GM19467 (cell line): Measurements from ENCODE around the gene CAPN15.

Experiments used
- ATAC-seq: cut with Tn5 transposase; IDR thresholded peaks from one replicate; pipeline ENCODE4 v1.9.1; 2021; ENCODE audit warnings: mild to moderate bottlenecking, moderate library complexity; ENCODE audit not compliant: unreplicated experiment

The CAPN15 gene

GRCh38 chr16:574021-574760 is 46.7 kb downstream of the CAPN15 start:
- ATAC-seq = no peak

GRCh38 chr16:575354-576196 is 48.1 kb downstream of the CAPN15 start:
- no peak for ATAC-seq

- no peak for ATAC-seq
Measured at GRCh38 chr16:576197-576822, 48.8 kb downstream of the CAPN15 start.

- no peak for ATAC-seq
Measured at GRCh38 chr16:576823-577201, 49.3 kb downstream of the CAPN15 start.

- ATAC-seq = no peak
Measured at GRCh38 chr16:577796-578195, 50.3 kb downstream of the CAPN15 start.

GRCh38 chr16:578232-578869 is 50.8 kb downstream of the CAPN15 start:
- ATAC-seq = no peak

GRCh38 chr16:578870-579405 is 51.4 kb downstream of the CAPN15 start:
- ATAC-seq = no peak

GRCh38 chr16:580141-580945 is 52.8 kb downstream of the CAPN15 start:
- ATAC-seq = no peak

GRCh38 chr16:580946-581498 is 53.5 kb downstream of the CAPN15 start:
- ATAC-seq = no peak

GRCh38 chr16:582218-582613 is 54.7 kb downstream of the CAPN15 start:
- ATAC-seq = no peak

GRCh38 chr16:582614-583331 is 55.3 kb downstream of the CAPN15 start:
- ATAC-seq = no peak

- no peak for ATAC-seq
Measured at GRCh38 chr16:583470-583814, 55.9 kb downstream of the CAPN15 start.

- no peak for ATAC-seq
Measured at GRCh38 chr16:583815-584591, 56.5 kb downstream of the CAPN15 start.

GRCh38 chr16:585351-585750 is 57.8 kb downstream of the CAPN15 start:
- ATAC-seq = no peak

- ATAC-seq = no peak
Measured at GRCh38 chr16:586047-586644, 58.6 kb downstream of the CAPN15 start.

GRCh38 chr16:586645-587590 is 59.4 kb downstream of the CAPN15 start:
- ATAC-seq = no peak

- peak; percentile 1 for ATAC-seq
Measured at GRCh38 chr16:588639-588888, 61.1 kb downstream of the CAPN15 start.
